Smooth muscle cell (in vitro differentiated cells): ENCODE results near the gene C9orf85. TPM values are rescaled to one million over a fixed set of nuclear protein-coding genes. Genes with fewer than 3 reads are reported as not detected.
"Not testable (repeated sequence)": the region's sequence is repeated elsewhere in the genome, so short reads cannot be mapped to it uniquely, and the experiment has no call there.

Experiments used
- DNase-seq: peaks from one replicate; lab custom pipeline; 2025; ENCODE audit not compliant: unreplicated experiment; lab: John Stamatoyannopoulos, UW
- H2AFZ ChIP-seq: fragments of 200-600 bp; sonication (generic); 2 replicates; pipeline ENCODE4 v1.6.0; 2016; ENCODE audit warnings: antibody characterized with exemption, low read depth, mild to moderate bottlenecking
- H3F3A ChIP-seq: fragments of 200-600 bp; sonication (generic); 2 replicates; pipeline ENCODE4 v1.6.0; 2017; ENCODE audit warnings: antibody characterized with exemption, low read depth
- H3K27ac ChIP-seq: fragments of 200-600 bp; sonication (generic); 2 replicates; pipeline ENCODE4 v1.5.1; 2016; ENCODE audit warnings: low read depth, mild to moderate bottlenecking
- H3K27me3 ChIP-seq: fragments of 200-600 bp; sonication (generic); 2 replicates; pipeline ENCODE4 v1.6.1; 2016; ENCODE audit warnings: low read depth, mild to moderate bottlenecking
- H3K36me3 ChIP-seq: fragments of 200-600 bp; sonication (generic); 2 replicates; pipeline ENCODE4 v1.5.1; 2016; ENCODE audit warnings: low read depth
- H3K4me1 ChIP-seq: fragments of 200-600 bp; sonication (generic); 2 replicates; pipeline ENCODE4 v1.5.1; 2016; ENCODE audit warnings: low read depth
- H3K4me2 ChIP-seq: fragments of 200-600 bp; sonication (generic); 2 replicates; pipeline ENCODE4 v1.6.0; 2016; ENCODE audit warnings: mild to moderate bottlenecking
- H3K4me3 ChIP-seq: fragments of 200-600 bp; sonication (generic); 2 replicates; pipeline ENCODE4 v1.5.1; 2016; ENCODE audit warnings: mild to moderate bottlenecking
- H3K79me2 ChIP-seq: fragments of 200-600 bp; sonication (generic); 2 replicates; pipeline ENCODE4 v1.6.0; 2016; ENCODE audit warnings: low read depth, mild to moderate bottlenecking
- H3K9ac ChIP-seq: fragments of 200-600 bp; sonication (generic); 2 replicates; pipeline ENCODE4 v1.6.0; 2016; ENCODE audit warnings: low read depth
- H3K9me3 ChIP-seq: fragments of 200-600 bp; sonication (generic); replicated peaks from 2 replicates; pipeline ENCODE4 v1.5.1; 2016; ENCODE audit warnings: low read depth
- H4K20me1 ChIP-seq: fragments of 200-600 bp; sonication (generic); 2 replicates; pipeline ENCODE4 v1.6.0; 2016; ENCODE audit warnings: low read depth
- WGBS: methylation state at CpG from one replicate; pipeline ENCODE4 v1.1.7; 2016; ENCODE audit warnings: low lambda C conversion rate; 5-methylcytosine and 5-hydroxymethylcytosine counted together
- polyA plus RNA-seq: library from polyadenylated mRNA; unstranded; fragments of >200 nt; fragmentation: Nextera tagmentation; extraction: Ambion mirVana; gene quantifications from 2 replicates; pipeline ENCODE4 v1.2.1, GENCODE V29; 2016
- total RNA-seq: library from RNA; depleted of rRNA; stranded (reverse); fragments of >200 nt; gene quantifications from 2 replicates; pipeline ENCODE4 v1.2.3, GENCODE V29; 2014
- TF ChIP-seq, protein P1 (sequence below): fragments of 200-600 bp; sonication (generic); IDR thresholded peaks from 2 replicates; pipeline ENCODE4 v1.5.1; 2017; ENCODE audit warnings: borderline replicate concordance, mild to moderate bottlenecking, antibody characterized with exemption; ENCODE audit not compliant: insufficient read depth, poor library complexity, severe bottlenecking

C9orf85 gene
- total and polyA plus RNA-seq, 2 experiments from 2014 or later = 10.2 to 11.8 TPM

GRCh38 chr9:71944754-71945375, 33.4 kb downstream of the C9orf85 start:
- Histone ChIP-seq H3K9me3 (no peaks in the 10 kb centered on the region), H3K4me3 (no peak overlapping the region), H2AFZ (no peak overlapping the region), H4K20me1 (no peaks in the 10 kb centered on the region), H3F3A (no peaks in the 10 kb centered on the region), H3K4me1 (peaks cover 11% of the 10 kb centered on the region), H3K27ac (peak overlapping the region; percentile 59), H3K36me3 (no peaks in the 10 kb centered on the region), H3K4me2 (peak overlapping the region; percentile 38), H3K79me2 (peaks cover 46% of the 10 kb centered on the region), H3K27me3 (no peaks in the 10 kb centered on the region), H3K9ac (no peak overlapping the region)
- no peak for DNase-seq
- WGBS = 80% methylated on average over 2 of the region's 2 CpGs
- TF ChIP-seq, protein P1, sequence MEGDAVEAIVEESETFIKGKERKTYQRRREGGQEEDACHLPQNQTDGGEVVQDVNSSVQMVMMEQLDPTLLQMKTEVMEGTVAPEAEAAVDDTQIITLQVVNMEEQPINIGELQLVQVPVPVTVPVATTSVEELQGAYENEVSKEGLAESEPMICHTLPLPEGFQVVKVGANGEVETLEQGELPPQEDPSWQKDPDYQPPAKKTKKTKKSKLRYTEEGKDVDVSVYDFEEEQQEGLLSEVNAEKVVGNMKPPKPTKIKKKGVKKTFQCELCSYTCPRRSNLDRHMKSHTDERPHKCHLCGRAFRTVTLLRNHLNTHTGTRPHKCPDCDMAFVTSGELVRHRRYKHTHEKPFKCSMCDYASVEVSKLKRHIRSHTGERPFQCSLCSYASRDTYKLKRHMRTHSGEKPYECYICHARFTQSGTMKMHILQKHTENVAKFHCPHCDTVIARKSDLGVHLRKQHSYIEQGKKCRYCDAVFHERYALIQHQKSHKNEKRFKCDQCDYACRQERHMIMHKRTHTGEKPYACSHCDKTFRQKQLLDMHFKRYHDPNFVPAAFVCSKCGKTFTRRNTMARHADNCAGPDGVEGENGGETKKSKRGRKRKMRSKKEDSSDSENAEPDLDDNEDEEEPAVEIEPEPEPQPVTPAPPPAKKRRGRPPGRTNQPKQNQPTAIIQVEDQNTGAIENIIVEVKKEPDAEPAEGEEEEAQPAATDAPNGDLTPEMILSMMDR = no peak

DNA sequence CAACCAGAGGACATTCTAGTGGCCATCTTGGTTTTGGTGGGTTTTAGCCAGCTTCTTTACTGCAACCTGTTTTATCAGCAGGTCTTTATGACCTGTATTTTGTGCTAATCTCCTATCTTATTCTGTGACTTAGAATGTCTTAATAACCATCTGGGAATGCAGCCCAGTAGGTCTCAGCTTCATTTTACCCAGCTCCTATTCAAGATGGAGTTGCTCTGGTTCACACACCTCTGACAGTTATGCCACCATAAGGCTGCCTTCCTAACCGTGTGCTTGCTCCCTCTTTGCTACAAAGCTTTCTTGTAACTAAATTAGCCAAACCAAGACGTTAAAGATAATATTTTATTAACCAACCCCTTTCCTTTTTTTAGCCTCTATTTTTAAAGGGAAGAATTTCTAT, 43.2 kb downstream of the C9orf85 start:
- not testable (repeated sequence) for H3K9me3 ChIP-seq, H3K4me3 ChIP-seq, H3K36me3 ChIP-seq, H3K9ac ChIP-seq, H3K27me3 ChIP-seq, H4K20me1 ChIP-seq, DNase-seq, H2AFZ ChIP-seq, H3K79me2 ChIP-seq, H3K4me2 ChIP-seq, H3K4me1 ChIP-seq, H3F3A ChIP-seq, H3K27ac ChIP-seq
- WGBS = 88% methylated on average over 2 of the region's 2 CpGs

DNA sequence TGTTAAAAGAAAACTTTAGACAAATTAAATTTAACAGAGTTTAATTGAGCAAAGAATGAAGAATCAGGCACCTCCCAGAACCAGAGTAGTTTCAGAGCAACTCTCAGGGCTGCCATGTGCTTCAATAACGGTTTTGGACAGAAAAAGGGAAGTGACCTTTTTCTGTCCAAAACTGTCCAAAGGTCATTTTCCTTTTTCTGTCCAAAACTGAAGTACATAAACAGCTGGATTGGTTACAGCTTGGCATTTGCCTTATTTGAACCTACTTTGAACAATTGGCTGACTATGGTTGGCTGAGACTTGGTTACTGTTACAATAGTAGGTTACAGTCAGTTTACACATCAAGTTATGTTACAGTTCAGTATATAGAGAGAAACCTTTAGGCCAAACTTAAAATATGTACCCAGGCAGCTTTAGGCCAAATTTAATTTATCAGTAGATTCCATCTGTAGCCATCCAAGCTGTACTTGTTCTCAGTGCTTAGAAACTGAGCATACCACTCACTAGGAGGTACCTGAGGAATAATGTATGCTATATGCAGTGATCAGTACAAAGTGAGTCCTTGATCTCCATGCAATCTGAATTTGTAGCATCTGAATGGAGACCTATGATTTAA, 44.0 kb downstream of the C9orf85 start:
- no peaks in the 10 kb centered on the region for H4K20me1 ChIP-seq
- no peaks in the 10 kb centered on the region for H3K9me3 ChIP-seq
- WGBS = 96% methylated on average over 1 of the region's 1 CpG
- DNase-seq = no peak
- H3K79me2 ChIP-seq = peaks cover 12% of the 10 kb centered on the region
- H3K27ac ChIP-seq = no peak overlapping the region
- H3K4me1 ChIP-seq = peaks cover 3% of the 10 kb centered on the region
- no peak overlapping the region for H3K9ac ChIP-seq
- H2AFZ ChIP-seq = no peak overlapping the region
- TF ChIP-seq, protein P1 = no peak
- H3F3A ChIP-seq = no peaks in the 10 kb centered on the region
- H3K4me3 ChIP-seq = no peak overlapping the region
- no peaks in the 10 kb centered on the region for H3K27me3 ChIP-seq
- no peaks in the 10 kb centered on the region for H3K36me3 ChIP-seq
- no peak overlapping the region for H3K4me2 ChIP-seq

- no peak overlapping the region for H3K9ac ChIP-seq
- no peak for DNase-seq
- H3K36me3 ChIP-seq = no peaks in the 10 kb centered on the region
- no peaks in the 10 kb centered on the region for H3F3A ChIP-seq
- WGBS = 91% methylated on average over 4 of the region's 4 CpGs
- H3K4me3 ChIP-seq = no peak overlapping the region
- no peak overlapping the region for H3K4me2 ChIP-seq
- H4K20me1 ChIP-seq = no peaks in the 10 kb centered on the region
- H3K27ac ChIP-seq = no peak overlapping the region
- peaks cover 10% of the 10 kb centered on the region for H3K79me2 ChIP-seq
- no peak overlapping the region for H2AFZ ChIP-seq
- no peaks in the 10 kb centered on the region for H3K9me3 ChIP-seq
- no peaks in the 10 kb centered on the region for H3K27me3 ChIP-seq
- TF ChIP-seq, protein P1 = no peak
- H3K4me1 ChIP-seq = peaks cover 10% of the 10 kb centered on the region
Observed at GRCh38 chr9:71962328-71962727, 50.9 kb downstream of the C9orf85 start.

GRCh38 chr9:71963471-71963996, 52.1 kb downstream of the C9orf85 start:
- not testable (repeated sequence) for H3K27me3 ChIP-seq

More at GRCh38 chr9:71963471-71963996, 52.1 kb downstream of the C9orf85 start:
- WGBS = 96% methylated on average over 29 of the region's 29 CpGs
- H2AFZ ChIP-seq, H3K27ac ChIP-seq, H4K20me1 ChIP-seq, DNase-seq, H3F3A ChIP-seq, H3K9ac ChIP-seq, H3K4me2 ChIP-seq, H3K4me3 ChIP-seq, H3K9me3 ChIP-seq, H3K36me3 ChIP-seq: not testable (repeated sequence)
- Histone ChIP-seq H3K79me2 (peaks cover 10% of the 10 kb centered on the region), H3K4me1 (peaks cover 10% of the 10 kb centered on the region)
